IMR-90 (cell line): ENCODE data around the gene FUT8. TPM values are rescaled to one million over a fixed set of nuclear protein-coding genes. Genes with fewer than 3 reads are reported as not detected.

ENCODE experiments used
- ATAC-seq: fragments of 200-7000 bp; cut with Tn5 transposase; 2 replicates; pipeline ENCODE4 v1.9.1; 2020; ENCODE audit warnings: low read depth, mild to moderate bottlenecking, moderate library complexity
- BruUV-seq: library from RNA; stranded (reverse); fragments of 400-500 nt; replicated peaks from 2 replicates; lab custom pipeline; 2021; lab: Mats Ljungman, UMichigan
- CTCF ChIA-PET: fragments of 300-600 bp; formaldehyde crosslinking; extraction: SDS; loops from one replicate; lab custom pipeline; 2021; ENCODE audit warnings: antibody characterized with exemption; lab: Yijun Ruan, JAX
- POLR2A ChIA-PET: fragments of 300-600 bp; sonication (Branson Sonifier 250); formaldehyde crosslinking; loops from one replicate; lab custom pipeline; 2022; ENCODE audit warnings: antibody characterized with exemption; ENCODE audit not compliant: unreplicated experiment; lab: Charles Lee
- DNase-seq: peaks from one replicate; pipeline ENCODE4 v3.0.0; 2013
- H2AFZ ChIP-seq: replicated peaks from 2 replicates; pipeline ENCODE3; 2013; ENCODE audit warnings: low read length, mild to moderate bottlenecking; ENCODE audit not compliant: poor library complexity
- H2AK5ac ChIP-seq: 2 replicates; pipeline ENCODE4 v1.6.1; 2013; ENCODE audit warnings: low read depth, low read length, inconsistent platforms
- H2AK9ac ChIP-seq: replicated peaks from 2 replicates; pipeline ENCODE3; 2013; ENCODE audit warnings: mild to moderate bottlenecking, low read depth, low read length, moderate library complexity; ENCODE audit not compliant: poor library complexity
- H2BK120ac ChIP-seq: 2 replicates; pipeline ENCODE4 v1.6.1; 2013; ENCODE audit warnings: low read depth, low read length, inconsistent platforms
- H2BK15ac ChIP-seq: 3 replicates; pipeline ENCODE4 v1.6.1; 2013; ENCODE audit warnings: low read depth, low read length, inconsistent platforms
- H2BK20ac ChIP-seq: 2 replicates; pipeline ENCODE4 v1.6.1; 2013; ENCODE audit warnings: low read depth, mild to moderate bottlenecking, inconsistent platforms, low read length, moderate library complexity
- H2BK5ac ChIP-seq: 2 replicates; pipeline ENCODE4 v1.6.1; 2013; ENCODE audit warnings: mild to moderate bottlenecking, low read depth, low read length, inconsistent platforms; ENCODE audit not compliant: poor library complexity, severe bottlenecking
- H3K14ac ChIP-seq: replicated peaks from 2 replicates; pipeline ENCODE4 v1.6.1; 2013; ENCODE audit warnings: low read depth, low read length, inconsistent platforms
- H3K18ac ChIP-seq: 2 replicates; pipeline ENCODE4 v1.6.1; 2013; ENCODE audit warnings: low read depth, low read length, control low read depth
- H3K23ac ChIP-seq: 2 replicates; pipeline ENCODE4 v1.6.1; 2013; ENCODE audit warnings: low read depth, low read length, inconsistent platforms
- H3K27ac ChIP-seq: 2 replicates; pipeline ENCODE4 v1.5.1; 2013; ENCODE audit warnings: mild to moderate bottlenecking, control low read depth, low read length; ENCODE audit not compliant: insufficient read depth
- H3K27me3 ChIP-seq: 2 replicates; pipeline ENCODE4 v1.6.1; 2013; ENCODE audit warnings: low read length; ENCODE audit not compliant: control insufficient read depth, insufficient read depth
- H3K36me3 ChIP-seq: 2 replicates; pipeline ENCODE4 v1.6.1; 2013; ENCODE audit warnings: low read length, mixed read lengths; ENCODE audit not compliant: control insufficient read depth, insufficient read depth
- H3K4ac ChIP-seq: 2 replicates; pipeline ENCODE4 v1.6.1; 2013; ENCODE audit warnings: low read depth, low read length, inconsistent platforms
- H3K4me1 ChIP-seq: 2 replicates; pipeline ENCODE4 v1.6.1; 2013; ENCODE audit warnings: low read length, mixed read lengths; ENCODE audit not compliant: control insufficient read depth, insufficient read depth
- H3K4me2 ChIP-seq: 2 replicates; pipeline ENCODE4 v1.6.1; 2013; ENCODE audit warnings: low read depth, mild to moderate bottlenecking, control low read depth, low read length, moderate library complexity
- H3K4me3 ChIP-seq: 2 replicates; pipeline ENCODE4 v1.5.1; 2013; ENCODE audit warnings: low read depth, mild to moderate bottlenecking, control low read depth, low read length, moderate library complexity; ENCODE audit not compliant: insufficient read depth
- H3K56ac ChIP-seq: 2 replicates; pipeline ENCODE4 v1.6.1; 2013; ENCODE audit warnings: low read length, inconsistent platforms; ENCODE audit not compliant: insufficient read depth; ENCODE audit errors: extremely low read depth
- H3K79me1 ChIP-seq, 2 experiments: 2 replicates each; pipeline ENCODE4 v1.6.1; 2013; ENCODE audit warnings: low read length in 2 of 2, inconsistent platforms in 1 of 2, low read depth in 1 of 2
- H3K9ac ChIP-seq: 2 replicates; pipeline ENCODE4 v1.6.1; 2013; ENCODE audit warnings: low read depth, low read length, control low read depth
- H3K9me1 ChIP-seq: 2 replicates; pipeline ENCODE4 v1.6.1; 2013; ENCODE audit warnings: low read length, inconsistent platforms; ENCODE audit not compliant: insufficient read depth
- H3K9me3 ChIP-seq: 2 replicates; pipeline ENCODE4 v1.6.1; 2013; ENCODE audit warnings: low read length; ENCODE audit not compliant: control insufficient read depth, insufficient read depth
- H4K20me1 ChIP-seq: 2 replicates; pipeline ENCODE4 v1.6.1; 2013; ENCODE audit warnings: low read length, inconsistent platforms; ENCODE audit not compliant: insufficient read depth
- H4K5ac ChIP-seq: 2 replicates; pipeline ENCODE4 v1.6.1; 2013; ENCODE audit warnings: mild to moderate bottlenecking, low read depth, low read length, control low read depth
- H4K8ac ChIP-seq, 2 experiments: 2 replicates each; pipeline ENCODE4 v1.6.1; 2013; ENCODE audit warnings: low read depth in 2 of 2, low read length in 2 of 2, control low read depth in 1 of 2, inconsistent platforms in 1 of 2
- H4K91ac ChIP-seq: 2 replicates; pipeline ENCODE4 v1.6.1; 2013; ENCODE audit warnings: low read depth, low read length, inconsistent platforms; ENCODE audit not compliant: insufficient read depth
- MAZ ChIP-seq: IDR thresholded peaks from 2 replicates; pipeline ENCODE4 v1.6.1; 2012; ENCODE audit warnings: low read depth, mild to moderate bottlenecking, low read length, improper control_type of control experiment, moderate library complexity, borderline replicate concordance
- POLR2A ChIP-seq: IDR thresholded peaks from 2 replicates; pipeline ENCODE4 v1.6.1; 2012; ENCODE audit warnings: mild to moderate bottlenecking, low read depth, low read length
- dilution Hi-C: fragments of 300-500 bp; cut with HindIII; formaldehyde crosslinking; loops from one replicate; pipeline ENCODE4 v1.14.3; 2018; ENCODE audit warnings: low sequenced_read_pairs; ENCODE audit not compliant: unreplicated experiment
- in situ Hi-C: fragments of 300-500 bp; cut with MboI; formaldehyde crosslinking; loops from 3 replicates; pipeline ENCODE4 v1.14.3; 2019; ENCODE audit warnings: low sequenced_read_pairs, inconsistent platforms, mixed read lengths
- intact Hi-C: fragments of 100-400 bp; cut with micrococcal nuclease; formaldehyde crosslinking; loops from 2 replicates; pipeline ENCODE4 v1.10.0; 2022
- polyA plus RNA-seq, 3 experiments: library from polyadenylated mRNA; depleted of rRNA; stranded (reverse); fragments of >200 nt; gene quantifications; 2 replicates each; pipeline ENCODE4 v1.2.3, GENCODE V29; 2012; ENCODE audit warnings: low replicate concordance in 1 of 3
- total RNA-seq: library from RNA; depleted of rRNA; stranded (reverse); fragments of >200 nt; gene quantifications from 2 replicates; pipeline ENCODE4 v1.2.3, GENCODE V29; 2012

FUT8 gene
- total and polyA plus RNA-seq, 2 of the 4 experiments (the other 2 are of a cell fraction) = 15.6 to 72.9 TPM

DNA sequence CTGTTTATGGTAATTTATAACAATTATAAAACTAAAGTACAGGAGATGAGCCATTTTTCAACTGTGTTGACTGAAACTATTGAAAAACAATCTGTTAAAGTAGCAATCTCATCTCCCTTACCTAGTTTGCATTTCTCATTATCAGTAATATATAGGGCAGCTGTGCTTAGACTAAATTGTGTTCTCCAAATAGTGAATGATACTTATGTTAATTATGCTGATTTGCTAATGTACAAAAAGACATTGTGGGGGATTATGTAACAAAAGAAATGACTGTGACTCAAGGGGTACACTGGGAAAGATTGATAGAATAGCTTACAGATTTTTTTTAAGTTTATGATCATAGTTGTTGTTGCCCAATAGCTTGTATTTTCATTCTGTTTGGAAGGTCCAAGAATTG is 207.7 kb downstream of the FUT8 start:
- BruUV-seq = no TSS peak
- in situ Hi-C loops = loop anchor here (25.0 kb wide), 1 partner anchor 458 kb away; no protein-coding TSS in a partner anchor
- no peak overlapping the region for H3K56ac ChIP-seq

More for the DNA sequence above, 207.7 kb downstream of the FUT8 start:
- no peak overlapping the region for H4K8ac ChIP-seq
- H3K36me3 ChIP-seq = no peaks in the 10 kb centered on the region; the same call in 1 of the 2 replicates
- no peak overlapping the region for H4K91ac ChIP-seq
- H3K9me1 ChIP-seq = no peaks in the 10 kb centered on the region
- no peaks in the 10 kb centered on the region for H4K20me1 ChIP-seq
- no peak overlapping the region for H3K4me3 ChIP-seq
- no peak overlapping the region for H2BK15ac ChIP-seq
- H3K4me2 ChIP-seq = no peak overlapping the region
- H2AFZ ChIP-seq = no peak overlapping the region
- H4K5ac ChIP-seq = no peak overlapping the region
- dilution Hi-C loops = no loop called here
- H3K79me1 ChIP-seq = no peaks in the 10 kb centered on the region
- POLR2A ChIA-PET = no interaction called here
- no peak overlapping the region for H2AK9ac ChIP-seq
- H2BK20ac ChIP-seq = no peak overlapping the region
- TF ChIP-seq POLR2A = no peak
- TF ChIP-seq MAZ = no peak
- H2BK120ac ChIP-seq = no peak overlapping the region
- H3K9me3 ChIP-seq = no peaks in the 10 kb centered on the region
- H3K27me3 ChIP-seq = no peaks in the 10 kb centered on the region
- CTCF ChIA-PET = interaction anchor here (0.6 kb wide), 2 partner anchors 22 to 384 kb away, joined by 3 to 6 read pairs; no protein-coding TSS in a partner anchor
- DNase-seq (no peak), ATAC-seq (no peak)
- H3K4me1 ChIP-seq = no peaks in the 10 kb centered on the region
- H3K9ac ChIP-seq = no peak overlapping the region
- no peak overlapping the region for H2AK5ac ChIP-seq
- no peak overlapping the region for H3K14ac ChIP-seq
- H3K23ac ChIP-seq = no peak overlapping the region
- no peak overlapping the region for H3K18ac ChIP-seq
- H3K27ac ChIP-seq = no peak overlapping the region
- intact Hi-C loops = no loop called here
- no peak overlapping the region for H2BK5ac ChIP-seq
- no peak overlapping the region for H3K4ac ChIP-seq
